Activated B cell treated with CpG ODN at 0.5 μM for 24 hours (primary cell): ENCODE data around the gene PCLO. TPM values are rescaled to one million over a fixed set of nuclear protein-coding genes. Genes with fewer than 3 reads are reported as not detected.

Experiments used
- ATAC-seq: fragments of 200-7000 bp; cut with Tn5 transposase; one replicate; pipeline ENCODE4 v1.10.0; 2021; ENCODE audit warnings: low read depth, mild to moderate bottlenecking, moderate library complexity
- CTCF ChIA-PET: fragments of 350-600 bp; sonication (Branson Sonifier 250); formaldehyde crosslinking; loops from one replicate; lab custom pipeline; 2021; ENCODE audit warnings: antibody characterized with exemption; lab: Charles Lee
- POLR2A ChIA-PET: fragments of 350-600 bp; sonication (Branson Sonifier 250); formaldehyde crosslinking; loops from one replicate; lab custom pipeline; 2021; ENCODE audit warnings: antibody characterized with exemption; lab: Charles Lee
- DNase-seq: peaks from one replicate; pipeline ENCODE4 v3.0.0; 2022
- H3K27ac Mint-ChIP-seq: one replicate; pipeline ENCODE4 v1.8.0; 2020; ENCODE audit warnings: mixed read lengths
- H3K27me3 Mint-ChIP-seq: one replicate; pipeline ENCODE4 v1.8.0; 2021; ENCODE audit warnings: mixed read lengths
- H3K36me3 Mint-ChIP-seq: one replicate; pipeline ENCODE4 v1.8.0; 2021; ENCODE audit warnings: low read depth, mixed read lengths
- H3K4me1 Mint-ChIP-seq: one replicate; pipeline ENCODE4 v1.8.0; 2021; ENCODE audit warnings: mixed read lengths
- H3K4me3 Mint-ChIP-seq: one replicate; pipeline ENCODE4 v1.8.0; 2020; ENCODE audit warnings: mild to moderate bottlenecking, mixed read lengths
- H3K9me3 Mint-ChIP-seq: one replicate; pipeline ENCODE4 v1.8.0; 2020; ENCODE audit warnings: mixed read lengths
- CTCF ChIP-seq: fragments of 200-600 bp; IDR thresholded peaks from one replicate; pipeline ENCODE4 v1.8.0; 2022; ENCODE audit warnings: antibody characterized with exemption, mild to moderate bottlenecking
- intact Hi-C: fragments of 100-400 bp; cut with micrococcal nuclease; formaldehyde crosslinking; loops from one replicate; pipeline ENCODE4 v1.15.1; 2024
- total RNA-seq: library from RNA; stranded (reverse); gene quantifications from 2 replicates; pipeline ENCODE4 v1.2.3, GENCODE V29; 2022

PCLO gene
- total RNA-seq, 1 donor from 2014 or later, result 0.07 TPM

- Mint-ChIP-seq H3K27ac (no peak overlapping the region), H3K36me3 (no peaks in the 10 kb centered on the region), H3K27me3 (no peaks in the 10 kb centered on the region), H3K4me3 (no peak overlapping the region), H3K9me3 (no peaks in the 10 kb centered on the region), H3K4me1 (no peaks in the 10 kb centered on the region)
- ChIA-PET CTCF (interaction anchor here (1.1 kb wide), 1 partner anchor 19 kb away, joined by 3 read pairs; no protein-coding TSS in a partner anchor), POLR2A (no interaction called here)
- DNase-seq (no peak), ATAC-seq (no peak)
- intact Hi-C loops, result no loop called here
- no peak for TF ChIP-seq CTCF
Observed at GRCh38 chr7:82704121-82704520, 458.6 kb downstream of the PCLO start.
